GM10266 (cell line): ENCODE results near the gene FCN2.

Source experiments
- DNase-seq: peaks from one replicate; pipeline ENCODE4 v3.0.0; 2012; ENCODE audit errors: extremely low spot score
- CTCF ChIP-seq: IDR thresholded peaks from 2 replicates; pipeline ENCODE4 v1.5.1; 2012; ENCODE audit warnings: mild to moderate bottlenecking, low read depth; ENCODE audit not compliant: control insufficient read depth, insufficient read depth; ENCODE audit errors: missing control alignments

Gene FCN2

GRCh38 chr9:134886413-134886913 lies 5.9 kb downstream of the FCN2 start:
- no peak for TF ChIP-seq CTCF
- no peak for DNase-seq

DNA sequence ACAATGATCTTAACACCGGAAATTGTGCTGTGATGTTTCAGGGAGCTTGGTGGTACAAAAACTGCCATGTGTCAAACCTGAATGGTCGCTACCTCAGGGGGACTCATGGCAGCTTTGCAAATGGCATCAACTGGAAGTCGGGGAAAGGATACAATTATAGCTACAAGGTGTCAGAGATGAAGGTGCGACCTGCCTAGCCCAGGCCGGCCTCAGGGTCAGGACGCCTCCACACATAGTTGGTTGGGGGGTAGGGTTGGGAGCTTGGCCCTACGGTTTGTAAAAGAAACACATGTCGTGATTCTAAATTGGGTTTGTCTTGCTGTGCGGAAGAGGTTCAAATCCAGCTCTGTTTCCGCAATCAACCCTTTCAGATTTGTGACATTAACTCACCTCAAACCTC lies 6.6 kb downstream of the FCN2 start:
- DNase-seq, result no peak
- TF ChIP-seq CTCF, result no peak

- no peak for TF ChIP-seq CTCF
- DNase-seq, result no peak
These were observed 7.3 kb downstream of the FCN2 start for GRCh38 chr9:134887686-134888602.

DNA sequence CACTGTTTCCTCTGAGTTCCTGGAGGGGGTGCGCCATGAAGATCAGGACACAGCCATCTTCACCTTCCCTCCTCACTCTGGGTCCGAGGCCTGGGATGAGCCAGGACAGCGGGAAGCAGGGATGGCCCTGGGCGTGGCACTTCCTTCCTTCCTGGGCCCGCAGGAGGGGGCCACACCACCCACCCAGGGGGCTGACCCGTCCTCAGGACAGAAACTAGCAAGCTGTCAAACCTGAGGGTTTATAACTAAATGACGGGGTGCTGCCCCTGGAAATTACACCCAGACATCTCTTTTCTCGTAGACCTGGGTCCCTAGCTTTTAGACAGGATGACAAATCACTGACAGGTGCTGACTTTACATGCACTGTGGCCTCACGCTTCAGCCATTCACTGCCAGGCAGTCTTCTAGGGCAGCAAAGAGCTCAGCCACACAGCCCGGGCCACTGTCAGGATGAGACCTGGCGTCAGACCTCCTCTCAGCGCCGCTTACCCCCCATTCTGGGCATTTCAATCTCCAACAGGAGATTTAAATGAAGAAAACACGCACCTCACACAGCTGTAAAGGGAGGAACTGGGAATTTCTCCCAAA lies 8.1 kb downstream of the FCN2 start:
- DNase-seq, result no peak
- TF ChIP-seq CTCF, result no peak

- no peak for TF ChIP-seq CTCF
- DNase-seq, result no peak
These were observed 9.0 kb downstream of the FCN2 start for GRCh38 chr9:134889386-134890154.

- DNase-seq, result no peak
- no peak for TF ChIP-seq CTCF
These were observed 9.5 kb downstream of the FCN2 start for GRCh38 chr9:134890155-134890495.
